ENCODE measurements around the gene CRADD. TPM values are rescaled to one million over a fixed set of nuclear protein-coding genes. Genes with fewer than 3 reads are reported as not detected.

The CRADD gene
- total RNA-seq, 1 donor = 12.5 TPM

DNA sequence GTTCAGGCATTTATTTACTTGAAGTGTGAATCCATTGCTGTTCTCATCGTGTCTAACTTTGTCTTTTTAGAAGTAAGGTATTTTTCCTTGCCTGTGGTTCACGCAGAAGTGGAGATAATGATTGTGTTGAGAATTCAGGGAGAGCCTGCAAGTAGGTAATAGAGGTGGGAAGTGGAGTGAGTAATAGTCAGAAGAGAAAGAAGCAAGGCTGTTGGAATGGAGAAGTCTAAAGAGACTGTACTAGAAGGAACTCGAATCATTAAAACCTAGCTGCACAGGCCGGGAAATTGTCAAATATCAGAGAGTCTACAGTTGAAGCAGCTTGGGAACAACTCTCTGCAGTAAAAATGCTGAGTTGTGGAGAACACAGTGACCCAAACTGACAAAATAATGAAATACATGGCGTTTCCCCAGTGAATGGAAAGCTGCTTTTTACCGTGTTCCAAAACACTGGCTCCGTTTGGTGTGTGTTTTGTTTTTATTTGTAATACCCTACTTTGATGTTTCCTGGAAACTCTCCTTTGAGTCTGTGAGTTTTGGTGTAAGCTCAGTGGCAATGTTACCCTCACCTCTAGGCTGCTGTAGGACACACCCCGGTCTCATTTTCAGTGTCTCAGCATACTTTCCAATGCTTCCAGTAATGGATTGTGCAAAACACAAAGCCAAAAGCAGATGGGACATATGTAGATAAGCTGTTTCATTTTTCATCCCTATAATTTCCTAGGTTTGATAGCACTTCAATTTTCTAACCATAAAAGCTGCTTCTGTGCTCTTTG lies 146.6 kb downstream of the CRADD start:
- peak; percentile 56 for DNase-seq (ENCODE audit: low read depth)
- TF ChIP-seq CTCF (IDR thresholded peaks at IDR 0.05; ENCODE audit: insufficient read depth, low read depth, low read length) = no peak
- no peak overlapping the region for H3K4me3 ChIP-seq (ENCODE audit: low read depth, low read length)

- no peak for TF ChIP-seq CTCF (IDR thresholded peaks at IDR 0.05; ENCODE audit: insufficient read depth, low read depth, low read length)
- no peak overlapping the region for H3K4me3 ChIP-seq (ENCODE audit: low read depth, low read length)
- DNase-seq (ENCODE audit: low read depth) = no peak
Observed at GRCh38 chr12:93824514-93825500, 147.6 kb downstream of the CRADD start.

GRCh38 chr12:93825501-93825888 lies 148.3 kb downstream of the CRADD start:
- DNase-seq (ENCODE audit: low read depth) = no peak
- no peak for TF ChIP-seq CTCF (IDR thresholded peaks at IDR 0.05; ENCODE audit: insufficient read depth, low read depth, low read length)
- no peak overlapping the region for H3K4me3 ChIP-seq (ENCODE audit: low read depth, low read length)

GRCh38 chr12:93825931-93826555 lies 148.9 kb downstream of the CRADD start:
- peak; percentile 65 for DNase-seq (ENCODE audit: low read depth)
- H3K4me3 ChIP-seq (ENCODE audit: low read depth, low read length) = no peak overlapping the region
- TF ChIP-seq CTCF (IDR thresholded peaks at IDR 0.05; ENCODE audit: insufficient read depth, low read depth, low read length) = no peak

- no peak for DNase-seq (ENCODE audit: low read depth)
- TF ChIP-seq CTCF (IDR thresholded peaks at IDR 0.05; ENCODE audit: insufficient read depth, low read depth, low read length) = no peak
- no peak overlapping the region for H3K4me3 ChIP-seq (ENCODE audit: low read depth, low read length)
Observed at GRCh38 chr12:93827179-93827578, 150.0 kb downstream of the CRADD start.

DNA sequence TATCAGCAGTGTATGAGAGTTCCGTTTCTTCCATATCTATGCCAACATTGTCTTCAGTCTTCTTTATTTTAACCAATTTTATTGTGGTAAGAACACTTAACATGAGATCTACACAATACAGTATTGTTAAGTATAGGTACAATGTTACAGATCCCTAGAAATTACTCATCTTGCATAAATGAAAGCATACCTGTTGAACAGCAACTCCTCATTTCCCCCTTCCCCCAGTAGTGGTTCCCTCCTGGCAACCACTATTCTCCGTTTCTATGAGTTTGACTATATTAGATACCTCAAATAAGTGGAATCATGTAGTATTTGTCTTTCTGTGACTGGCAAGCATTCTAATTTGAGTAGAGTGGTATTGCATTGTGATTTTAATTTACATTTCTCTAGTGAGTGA lies 150.5 kb downstream of the CRADD start:
- no peak overlapping the region for H3K4me3 ChIP-seq (ENCODE audit: low read depth, low read length)
- TF ChIP-seq CTCF (IDR thresholded peaks at IDR 0.05; ENCODE audit: insufficient read depth, low read depth, low read length) = no peak
- no peak for DNase-seq (ENCODE audit: low read depth)
